GM13977 (cell line): ENCODE results near the gene MLPH.

ENCODE experiments used
- DNase-seq: peaks from one replicate; pipeline ENCODE4 v3.0.0; 2012; ENCODE audit warnings: low spot score
- CTCF ChIP-seq: IDR thresholded peaks from 2 replicates; pipeline ENCODE4 v1.5.1; 2012; ENCODE audit warnings: mild to moderate bottlenecking, control low read depth; ENCODE audit not compliant: insufficient read depth; ENCODE audit errors: extremely low read depth, missing control alignments
- in situ Hi-C: fragments of 300-500 bp; cut with MboI; formaldehyde crosslinking; loops from one replicate; pipeline ENCODE4 v1.12.0; 2022; ENCODE audit warnings: low sequenced_read_pairs, low pct_unique_long_range_greater_than_20kb, mixed read lengths, inconsistent platforms; ENCODE audit not compliant: unreplicated experiment

The MLPH gene

GRCh38 chr2:237471438-237472186 is 15.4 kb upstream of the MLPH start:
- peak; percentile 64 for DNase-seq
- in situ Hi-C loops = no loop called here

GRCh38 chr2:237472187-237472712 is 14.8 kb upstream of the MLPH start:
- TF ChIP-seq CTCF = no peak
- DNase-seq = no peak
- in situ Hi-C loops = no loop called here

More at GRCh38 chr2:237471438-237472186, 15.4 kb upstream of the MLPH start:
- TF ChIP-seq CTCF = peak; percentile 54

DNA sequence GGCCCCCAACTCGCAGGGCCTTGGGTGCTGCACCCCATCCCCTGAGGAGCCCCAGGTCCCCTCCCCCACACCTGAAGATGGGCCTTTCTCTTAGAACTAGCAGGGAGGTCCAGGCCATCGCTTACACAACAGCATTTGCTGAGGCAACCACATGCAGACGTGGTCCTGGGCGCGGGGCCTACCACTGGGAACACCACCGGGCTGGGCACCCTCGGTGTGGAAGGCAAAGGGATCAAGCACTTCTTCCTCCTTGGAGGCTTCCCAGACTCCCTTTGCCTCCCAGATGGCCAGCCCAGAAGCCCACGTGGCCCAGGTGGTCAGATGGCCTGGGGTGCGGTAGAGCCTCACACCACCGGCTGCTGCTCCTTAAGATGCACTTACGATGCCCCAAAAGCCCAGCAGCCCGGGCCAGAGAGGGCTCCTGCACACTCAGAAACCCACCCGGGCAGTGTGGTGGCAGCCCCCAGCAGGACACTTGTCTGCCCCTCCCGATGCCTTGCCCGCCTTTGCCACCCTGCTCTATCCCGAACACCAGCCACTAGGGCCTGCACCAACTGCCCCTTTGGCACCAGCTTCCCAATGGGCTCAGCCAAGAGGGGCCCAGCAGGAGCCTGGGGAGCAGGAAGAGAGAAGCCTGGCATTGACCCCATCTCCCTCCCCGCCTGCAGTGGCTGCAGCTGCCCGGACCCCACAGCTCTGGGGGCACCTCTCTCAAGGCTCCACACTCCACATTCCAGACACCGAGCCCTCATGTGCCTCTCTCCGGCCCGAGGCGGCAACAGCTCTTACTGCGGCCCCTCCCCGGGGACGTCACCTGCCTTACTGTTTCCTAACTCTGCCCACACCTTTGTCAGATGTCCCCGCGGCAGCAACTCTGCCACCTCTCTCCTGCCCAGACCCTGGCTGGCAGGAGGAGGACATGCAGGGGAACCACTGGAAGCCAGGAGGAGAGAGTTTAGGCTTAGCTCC is 13.9 kb upstream of the MLPH start:
- in situ Hi-C loops = no loop called here
- no peak for TF ChIP-seq CTCF
- DNase-seq = no peak

GRCh38 chr2:237473878-237474441 is 13.1 kb upstream of the MLPH start:
- no peak for TF ChIP-seq CTCF
- in situ Hi-C loops = no loop called here

DNA sequence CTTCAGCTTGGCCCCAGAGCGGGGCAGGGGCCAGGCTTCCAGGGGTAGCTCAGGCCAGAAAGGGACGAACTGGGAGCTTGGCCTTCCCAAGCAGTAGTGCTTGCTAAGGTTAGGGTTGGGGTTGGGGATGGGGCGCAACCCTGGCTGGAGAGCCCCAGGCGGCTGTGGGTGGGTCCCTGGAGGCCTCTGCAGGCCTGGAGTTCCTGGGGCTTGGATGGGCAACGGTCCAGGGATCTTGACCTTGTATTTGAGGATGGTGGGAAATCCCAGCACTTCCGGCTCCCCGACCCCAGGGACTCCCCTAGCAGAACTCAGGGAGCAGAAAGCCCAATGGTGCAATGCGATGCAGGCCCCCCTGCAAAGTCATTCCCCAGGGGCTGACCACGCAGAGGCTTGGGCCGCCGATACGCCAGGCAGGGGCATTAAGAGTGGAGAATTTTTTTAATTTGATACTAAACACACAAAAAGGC is 12.6 kb upstream of the MLPH start:
- in situ Hi-C loops = no loop called here
- no peak for DNase-seq
- no peak for TF ChIP-seq CTCF

More at GRCh38 chr2:237473878-237474441, 13.1 kb upstream of the MLPH start:
- DNase-seq = no peak

GRCh38 chr2:237474931-237475703 is 11.9 kb upstream of the MLPH start:
- peak; percentile 93 for DNase-seq
- peak; percentile 91 for TF ChIP-seq CTCF
- in situ Hi-C loops = no loop called here
